Left lung (tissue), 10 donors: ENCODE results near the gene TRABD. TPM values are rescaled to one million over a fixed set of nuclear protein-coding genes. Genes with fewer than 3 reads are reported as not detected.
A peak's percentile ranks its signal among the peaks of the same experiment; 100 is the strongest.

Experiments used
- ATAC-seq: fragments of 200-7000 bp; cut with Tn5 transposase; one replicate; pipeline ENCODE4 v1.9.1; 2020; ENCODE audit warnings: moderate library complexity
- DNase-seq, 4 donors: peaks; one replicate each; pipeline ENCODE4 v3.0.0-alpha.2; 2013 to 2020
- H3K27ac ChIP-seq, 2 donors: fragments of 200-600 bp; sonication (generic) in 1 of 2; one replicate each; pipeline versions ENCODE4 v1.5.0 to v1.8.0; 2020 to 2021
- H3K27me3 ChIP-seq, 2 donors: fragments of 200-600 bp; sonication (generic) in 1 of 2; one replicate each; pipeline versions ENCODE4 v1.5.0 to v1.8.0; 2020 to 2021
- H3K36me3 ChIP-seq, 2 donors: fragments of 200-600 bp; sonication (generic) in 1 of 2; one replicate each; pipeline versions ENCODE4 v1.5.0 to v1.8.0; 2020 to 2021
- H3K4me1 ChIP-seq, 2 donors: fragments of 200-600 bp; one replicate each; pipeline ENCODE4 v1.8.0; 2021
- H3K4me3 ChIP-seq, 2 donors: fragments of 200-600 bp; sonication (generic) in 1 of 2; one replicate each; pipeline versions ENCODE4 v1.5.0 to v1.8.0; 2020 to 2021; ENCODE audit warnings: mild to moderate bottlenecking in 1 of 2
- H3K9me3 ChIP-seq, 2 donors: fragments of 200-600 bp; sonication (generic) in 1 of 2; one replicate each; pipeline versions ENCODE4 v1.5.0 to v1.8.0; 2020 to 2021
- intact Hi-C, 2 donors: fragments of 100-400 bp; cut with DNase I; formaldehyde crosslinking; loops; one replicate each; pipeline versions ENCODE4 v1.11.2 to v1.14.2; 2022
- polyA plus RNA-seq, 6 donors: library from polyadenylated mRNA; unstranded; fragments of 120-200 nt; gene quantifications; one replicate each; pipeline ENCODE4 v1.2.1, GENCODE V29; 2013; ENCODE audit not compliant: insufficient read length in 6 of 6
- total RNA-seq, 2 donors: library from RNA; stranded (reverse); fragmentation: NEBNext Ultra II Directional; extraction: Animal tissue kit (Norgen Biotek cat#: 25700); gene quantifications; one replicate each; pipeline ENCODE4 v1.2.1, GENCODE V29; 2021
- TF ChIP-seq, protein P1 (sequence below), 2 donors: fragments of 200-600 bp; sonication (generic) in 1 of 2; IDR thresholded peaks; one replicate each; pipeline versions ENCODE4 v1.5.0 to v1.8.0; 2021; ENCODE audit warnings: antibody characterized with exemption in 2 of 2
- donor health status: DM: no; HTN: yes; CAD: no.
- donor health status: DM: no; HTN: no; CAD: no.

TRABD gene
- total and polyA plus RNA-seq, 8 donors, result 16.0 to 54.2 (median 24.4) TPM

GRCh38 chr22:50153056-50153755 lies 32.5 kb upstream of the TRABD start:
- H3K36me3 ChIP-seq, result no peaks in the 10 kb centered on the region
- H3K27ac ChIP-seq, result no peak overlapping the region
- H3K27me3 ChIP-seq, result peaks cover 0 to 13% of the 10 kb centered on the region in 2 donors
- H3K4me1 ChIP-seq, result peaks cover 0 to 11% of the 10 kb centered on the region in 2 donors
- DNase-seq (no peak), ATAC-seq (no peak)
- no peaks in the 10 kb centered on the region for H3K9me3 ChIP-seq
- no peak overlapping the region for H3K4me3 ChIP-seq
- intact Hi-C loops, result no loop called here
- TF ChIP-seq, protein P1, sequence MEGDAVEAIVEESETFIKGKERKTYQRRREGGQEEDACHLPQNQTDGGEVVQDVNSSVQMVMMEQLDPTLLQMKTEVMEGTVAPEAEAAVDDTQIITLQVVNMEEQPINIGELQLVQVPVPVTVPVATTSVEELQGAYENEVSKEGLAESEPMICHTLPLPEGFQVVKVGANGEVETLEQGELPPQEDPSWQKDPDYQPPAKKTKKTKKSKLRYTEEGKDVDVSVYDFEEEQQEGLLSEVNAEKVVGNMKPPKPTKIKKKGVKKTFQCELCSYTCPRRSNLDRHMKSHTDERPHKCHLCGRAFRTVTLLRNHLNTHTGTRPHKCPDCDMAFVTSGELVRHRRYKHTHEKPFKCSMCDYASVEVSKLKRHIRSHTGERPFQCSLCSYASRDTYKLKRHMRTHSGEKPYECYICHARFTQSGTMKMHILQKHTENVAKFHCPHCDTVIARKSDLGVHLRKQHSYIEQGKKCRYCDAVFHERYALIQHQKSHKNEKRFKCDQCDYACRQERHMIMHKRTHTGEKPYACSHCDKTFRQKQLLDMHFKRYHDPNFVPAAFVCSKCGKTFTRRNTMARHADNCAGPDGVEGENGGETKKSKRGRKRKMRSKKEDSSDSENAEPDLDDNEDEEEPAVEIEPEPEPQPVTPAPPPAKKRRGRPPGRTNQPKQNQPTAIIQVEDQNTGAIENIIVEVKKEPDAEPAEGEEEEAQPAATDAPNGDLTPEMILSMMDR (IDR thresholded peaks at IDR 0.05), result no peak

GRCh38 chr22:50153756-50154140 lies 32.0 kb upstream of the TRABD start:
- DNase-seq (no peak), ATAC-seq (no peak)
- Histone ChIP-seq H3K4me1 (peaks cover 0 to 6% of the 10 kb centered on the region in 2 donors), H3K27me3 (peaks cover 0 to 17% of the 10 kb centered on the region in 2 donors), H3K36me3 (no peaks in the 10 kb centered on the region), H3K9me3 (no peaks in the 10 kb centered on the region), H3K27ac (no peak overlapping the region), H3K4me3 (no peak overlapping the region)
- TF ChIP-seq, protein P1 (IDR thresholded peaks at IDR 0.05), result no peak
- intact Hi-C loops, result no loop called here

DNA sequence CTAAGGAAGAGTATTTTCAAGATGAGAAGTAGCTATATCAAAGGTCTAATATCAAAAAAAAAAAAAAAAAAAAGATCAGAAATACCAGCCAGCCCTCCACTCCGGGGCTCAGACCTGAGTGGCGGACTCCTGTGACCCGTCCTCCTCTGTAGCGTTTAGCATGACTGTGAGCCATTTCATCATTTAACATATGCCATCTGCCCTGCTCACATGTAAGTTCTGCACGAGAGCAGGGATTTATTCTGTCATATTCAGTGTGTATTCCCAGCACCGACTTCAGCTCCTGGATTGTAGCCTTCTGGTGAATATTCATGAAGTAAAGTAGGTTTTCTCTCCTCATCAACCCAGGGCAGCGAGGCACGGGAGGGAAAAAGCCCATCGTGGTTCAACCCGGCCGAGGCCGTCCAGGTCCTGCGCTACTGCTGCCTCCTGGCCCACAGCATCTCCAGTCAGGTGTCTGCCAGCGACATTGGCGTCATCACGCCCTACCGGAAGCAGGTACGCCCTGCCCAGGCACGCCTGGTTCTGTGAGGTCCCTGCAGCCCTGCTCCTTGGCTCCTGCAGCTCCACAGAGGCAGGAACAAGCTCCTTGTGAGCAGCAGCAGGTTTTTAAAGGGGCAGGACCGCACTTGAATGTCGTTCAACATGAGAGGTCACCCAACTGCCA lies 27.9 kb upstream of the TRABD start:
- peak in 3 of 4 donors; percentile 44 to 88 (median 62) for DNase-seq
- Histone ChIP-seq H3K36me3 (no peaks in the 10 kb centered on the region), H3K4me1 (no peaks in the 10 kb centered on the region), H3K27me3 (peaks cover 0 to 24% of the 10 kb centered on the region in 2 donors), H3K9me3 (no peaks in the 10 kb centered on the region), H3K4me3 (no peak overlapping the region), H3K27ac (no peak overlapping the region)
- ATAC-seq, result peak; percentile 97
- intact Hi-C loops, result no loop called here
- TF ChIP-seq, protein P1 (IDR thresholded peaks at IDR 0.05), result no peak

DNA sequence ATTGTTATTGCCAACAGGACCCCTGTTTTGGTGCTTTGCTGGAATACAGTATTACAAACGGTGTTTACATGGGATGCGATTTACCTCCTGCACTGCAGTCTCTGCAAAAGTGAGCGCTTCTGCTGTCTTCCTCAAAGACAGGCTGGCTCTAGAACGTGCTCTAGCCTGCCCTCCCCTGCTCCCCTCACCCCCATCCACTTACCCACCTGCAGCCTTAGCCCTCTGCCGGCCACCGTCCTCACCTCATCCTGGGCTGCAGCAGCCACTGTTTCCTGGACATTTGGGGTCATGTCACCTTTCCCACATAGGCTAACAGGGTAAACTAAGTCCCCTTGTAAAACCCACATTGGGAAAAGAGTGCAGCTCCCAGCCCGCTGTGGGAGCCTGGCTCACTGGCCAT lies 24.8 kb upstream of the TRABD start:
- no peak overlapping the region for H3K27ac ChIP-seq
- ATAC-seq (no peak), DNase-seq (no peak)
- H3K4me1 ChIP-seq, result no peaks in the 10 kb centered on the region
- H3K4me3 ChIP-seq, result no peak overlapping the region
- intact Hi-C loops, result no loop called here
- TF ChIP-seq, protein P1 (IDR thresholded peaks at IDR 0.05), result no peak
- H3K9me3 ChIP-seq, result no peaks in the 10 kb centered on the region
- H3K36me3 ChIP-seq, result no peaks in the 10 kb centered on the region
- peaks cover 0 to 36% of the 10 kb centered on the region in 2 donors for H3K27me3 ChIP-seq
